Testis (tissue), 2 donors: ENCODE results near the gene SLC2A5.

Experiments used
- CTCF ChIP-seq, 3 experiments: fragments of 450-650 bp in 2 of 3; fragments of 200-600 bp in 1 of 3; sonication (generic) in 1 of 3; IDR thresholded peaks; one replicate each; pipeline ENCODE4 v1.5.1; 2016 to 2019; ENCODE audit warnings: antibody characterized with exemption in 3 of 3, mild to moderate bottlenecking in 2 of 3, moderate library complexity in 1 of 3
- POLR2A ChIP-seq: fragments of 450-650 bp; IDR thresholded peaks from one replicate; pipeline ENCODE4 v1.6.1; 2017; ENCODE audit warnings: antibody characterized with exemption, mild to moderate bottlenecking, moderate library complexity

GRCh38 chr1:9106286-9106685, 36.9 kb upstream of the SLC2A5 start:
- no peak for TF ChIP-seq CTCF (IDR thresholded peaks at IDR 0.05)
- no peak for TF ChIP-seq POLR2A
